Astrocyte (in vitro differentiated cells and primary cell): ENCODE measurements around the gene KCNMA1.

Experiments used
- EZH2 ChIP-seq: IDR thresholded peaks from 2 replicates; pipeline ENCODE4 v1.6.1; 2012; ENCODE audit warnings: mild to moderate bottlenecking, low read length, inconsistent platforms; ENCODE audit not compliant: insufficient read depth
- TF ChIP-seq, protein P1 (sequence below): IDR thresholded peaks from 2 replicates; pipeline ENCODE4 v1.5.1; 2011; ENCODE audit warnings: low read depth, mild to moderate bottlenecking, inconsistent platforms, low read length, moderate library complexity; ENCODE audit not compliant: insufficient read depth

DNA sequence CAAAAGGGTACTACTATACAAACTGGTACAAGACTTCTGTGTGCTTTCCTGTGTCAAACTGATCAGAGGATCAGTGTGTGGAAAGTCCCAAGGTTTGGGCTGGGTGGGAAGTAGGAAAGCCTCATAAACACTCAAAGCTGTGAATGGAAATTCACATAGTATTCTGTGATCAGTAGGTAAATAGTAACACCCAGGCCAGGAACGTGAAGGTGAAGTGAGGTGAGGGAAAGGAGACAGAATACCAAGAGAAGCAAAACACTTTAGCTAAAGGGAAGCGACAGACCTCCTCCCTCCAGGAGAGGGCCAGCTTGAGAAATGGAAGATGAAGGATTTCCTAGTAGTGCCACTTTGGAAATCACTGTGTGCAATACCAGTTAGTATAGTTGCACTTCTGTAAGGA, 451.9 kb downstream of the KCNMA1 start:
- TF ChIP-seq, protein P1, sequence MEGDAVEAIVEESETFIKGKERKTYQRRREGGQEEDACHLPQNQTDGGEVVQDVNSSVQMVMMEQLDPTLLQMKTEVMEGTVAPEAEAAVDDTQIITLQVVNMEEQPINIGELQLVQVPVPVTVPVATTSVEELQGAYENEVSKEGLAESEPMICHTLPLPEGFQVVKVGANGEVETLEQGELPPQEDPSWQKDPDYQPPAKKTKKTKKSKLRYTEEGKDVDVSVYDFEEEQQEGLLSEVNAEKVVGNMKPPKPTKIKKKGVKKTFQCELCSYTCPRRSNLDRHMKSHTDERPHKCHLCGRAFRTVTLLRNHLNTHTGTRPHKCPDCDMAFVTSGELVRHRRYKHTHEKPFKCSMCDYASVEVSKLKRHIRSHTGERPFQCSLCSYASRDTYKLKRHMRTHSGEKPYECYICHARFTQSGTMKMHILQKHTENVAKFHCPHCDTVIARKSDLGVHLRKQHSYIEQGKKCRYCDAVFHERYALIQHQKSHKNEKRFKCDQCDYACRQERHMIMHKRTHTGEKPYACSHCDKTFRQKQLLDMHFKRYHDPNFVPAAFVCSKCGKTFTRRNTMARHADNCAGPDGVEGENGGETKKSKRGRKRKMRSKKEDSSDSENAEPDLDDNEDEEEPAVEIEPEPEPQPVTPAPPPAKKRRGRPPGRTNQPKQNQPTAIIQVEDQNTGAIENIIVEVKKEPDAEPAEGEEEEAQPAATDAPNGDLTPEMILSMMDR: no peak
- no peak for TF ChIP-seq EZH2
